ENCODE measurements around the gene FYN. TPM values are rescaled to one million over a fixed set of nuclear protein-coding genes. Genes with fewer than 3 reads are reported as not detected.

Gene FYN
- total and polyA plus RNA-seq, 2 of the 13 experiments (the other 11 are each of a cell fraction or from before 2014, with no cell fraction given), result 15.5 to 24.6 TPM

- no peak for TF ChIP-seq ELF1 (CRISPR knock-in tag; IDR thresholded peaks at IDR 0.05)
Observed at GRCh38 chr6:111718326-111718725, 154.9 kb downstream of the FYN start (continued).

- 94% methylated on average over 4 of the region's 4 CpGs for WGBS (ENCODE audit: low lambda C conversion rate)
- no peak for TF ChIP-seq ETS1 (CRISPR knock-in tag; IDR thresholded peaks at IDR 0.05)
- no peak for TF ChIP-seq SRY (CRISPR knock-in tag; IDR thresholded peaks at IDR 0.05)
- TF ChIP-seq HNF1B (CRISPR knock-in tag; IDR thresholded peaks at IDR 0.05), result no peak
- TF ChIP-seq ZNF550 (CRISPR knock-in tag; IDR thresholded peaks at IDR 0.05; ENCODE audit: borderline replicate concordance), result no peak
- no peak for TF ChIP-seq ZNF354B (CRISPR knock-in tag; IDR thresholded peaks at IDR 0.05)
- no peak for TF ChIP-seq MIER3 (CRISPR knock-in tag; IDR thresholded peaks at IDR 0.05; ENCODE audit: borderline replicate concordance)
- TF ChIP-seq SETDB1 (CRISPR knock-in tag; IDR thresholded peaks at IDR 0.05; ENCODE audit: borderline replicate concordance), result no peak
- no peak for TF ChIP-seq FOXK1 (CRISPR knock-in tag; IDR thresholded peaks at IDR 0.05; ENCODE audit: borderline replicate concordance, low read depth)
- TF ChIP-seq RELA (CRISPR knock-in tag; IDR thresholded peaks at IDR 0.05), result no peak
- TF ChIP-seq KLF12 (CRISPR knock-in tag; IDR thresholded peaks at IDR 0.05; ENCODE audit: borderline replicate concordance), result no peak
- no peak for TF ChIP-seq ZNF670 (CRISPR knock-in tag; IDR thresholded peaks at IDR 0.05; ENCODE audit: borderline replicate concordance)
- TF ChIP-seq SRSF4 (IDR thresholded peaks at IDR 0.05; ENCODE audit: low read depth, low read length, poor library complexity, severe bottlenecking), result no peak
- no peak overlapping the region for H2AFZ ChIP-seq (ENCODE audit: low read length)
- H3K79me2 ChIP-seq (ENCODE audit: insufficient read depth, low read length), result no peaks in the 10 kb centered on the region
- no peaks in the 10 kb centered on the region for H3K27me3 ChIP-seq (ENCODE audit: control insufficient read depth in 1 of 2, insufficient read depth in 2 of 2, low read length in 2 of 2)
- FAIRE-seq (no peak), DNase-seq (ENCODE audit: low spot score) (no peak), ATAC-seq (no peak)
- no peak overlapping the region for H3K27ac ChIP-seq (ENCODE audit: extremely low read length, insufficient read depth, low read length)
- H3K9ac ChIP-seq (ENCODE audit: insufficient read depth, low read depth, low read length), result no peak overlapping the region
- no peaks in the 10 kb centered on the region for H3K4me1 ChIP-seq (ENCODE audit: insufficient read depth, low read length)
- in situ Hi-C loops (cut with HindIII; ENCODE audit: extremely low pct_ligation_motif_present, low pct_unique_long_range_greater_than_20kb) (loop anchor here (25.0 kb wide), 1 partner anchor 445 kb away; no protein-coding TSS in a partner anchor), intact Hi-C loops (cut with micrococcal nuclease; ENCODE audit: unreplicated experiment) (no loop called here)
- H3K4me2 ChIP-seq (ENCODE audit: low read depth, low read length), result no peak overlapping the region
- ChIA-PET POLR2A (no interaction called here), CTCF (ENCODE audit: low intra/inter-chr PET ratio, low total read pairs) (no interaction called here)
- BruUV-seq (replicated peaks), result no TSS peak
- H3K36me3 ChIP-seq (replicated peaks in 1 of 2; ENCODE audit: control insufficient read depth in 1 of 2, insufficient read depth in 2 of 2, low read length in 2 of 2), result no peaks in the 10 kb centered on the region; a peak in 1 of 5 replicates
- H4K20me1 ChIP-seq (ENCODE audit: insufficient read depth, low read length), result no peaks in the 10 kb centered on the region
- no peaks in the 10 kb centered on the region for H3K9me3 ChIP-seq (ENCODE audit: low read length)
- no peak overlapping the region for H3K4me3 ChIP-seq (replicated peaks in 1 of 3; ENCODE audit: insufficient read depth in 1 of 3, low read depth in 2 of 3, low read length in 3 of 3)
Observed at GRCh38 chr6:111717621-111718020, 155.6 kb downstream of the FYN start.

Measured in HepG2 (cell line).